GM23338 (cell line): Measurements from ENCODE around the gene GGNBP2. TPM values are rescaled to one million over a fixed set of nuclear protein-coding genes. Genes with fewer than 3 reads are reported as not detected.

ENCODE experiments used
- ATAC-seq: fragments of 200-7000 bp; cut with Tn5 transposase; 3 replicates; pipeline ENCODE4 v1.9.1; 2020
- DNase-seq: peaks from one replicate; pipeline ENCODE4 v3.0.0-alpha.2; 2015; ENCODE audit warnings: low spot score
- H2AFZ ChIP-seq: fragments of 200-600 bp; sonication (generic); 2 replicates; pipeline ENCODE4 v1.8.0; 2016; ENCODE audit warnings: antibody characterized with exemption, mild to moderate bottlenecking, moderate library complexity
- H3F3A ChIP-seq: fragments of 200-600 bp; sonication (generic); replicated peaks from 2 replicates; pipeline ENCODE4 v1.8.0; 2017; ENCODE audit warnings: antibody characterized with exemption, mixed run types, low read depth
- H3K27ac ChIP-seq: fragments of 200-600 bp; sonication (generic); 2 replicates; pipeline ENCODE4 v1.6.1; 2016; ENCODE audit warnings: low read depth
- H3K27me3 ChIP-seq: fragments of 200-600 bp; sonication (generic); 2 replicates; pipeline ENCODE4 v1.8.0; 2016; ENCODE audit warnings: mild to moderate bottlenecking, mixed run types, moderate library complexity; ENCODE audit not compliant: insufficient read depth
- H3K36me3 ChIP-seq: fragments of 200-600 bp; sonication (generic); 2 replicates; pipeline ENCODE4 v1.8.0; 2016; ENCODE audit warnings: mild to moderate bottlenecking; ENCODE audit not compliant: insufficient read depth
- H3K4me1 ChIP-seq: fragments of 200-600 bp; sonication (generic); 2 replicates; pipeline ENCODE4 v1.8.0; 2016; ENCODE audit warnings: mild to moderate bottlenecking, moderate library complexity; ENCODE audit not compliant: insufficient read depth
- H3K4me2 ChIP-seq: fragments of 200-600 bp; sonication (generic); 2 replicates; pipeline ENCODE4 v1.7.1; 2017; ENCODE audit warnings: mixed run types
- H3K4me3 ChIP-seq: fragments of 200-600 bp; sonication (generic); 2 replicates; pipeline ENCODE4 v1.6.1; 2016; ENCODE audit warnings: mixed run types
- H3K79me2 ChIP-seq: fragments of 200-600 bp; sonication (generic); replicated peaks from 2 replicates; pipeline ENCODE4 v1.8.0; 2017; ENCODE audit warnings: mild to moderate bottlenecking; ENCODE audit not compliant: insufficient read depth
- H3K9me2 ChIP-seq: fragments of 200-600 bp; sonication (generic); 2 replicates; pipeline ENCODE4 v1.8.0; 2017; ENCODE audit not compliant: insufficient read depth
- H4K20me1 ChIP-seq: fragments of 200-600 bp; sonication (generic); replicated peaks from 2 replicates; pipeline ENCODE4 v1.8.0; 2017; ENCODE audit warnings: mild to moderate bottlenecking; ENCODE audit not compliant: insufficient read depth
- H3K27ac Mint-ChIP-seq: 2 replicates; pipeline ENCODE4 v1.8.0; 2020; ENCODE audit warnings: inconsistent platforms, mild to moderate bottlenecking, moderate library complexity, mixed read lengths
- H3K27me3 Mint-ChIP-seq: 3 replicates; pipeline ENCODE4 v1.8.0; 2022; ENCODE audit warnings: low read depth, mild to moderate bottlenecking, moderate library complexity, mixed read lengths, inconsistent platforms; ENCODE audit not compliant: insufficient read depth, poor library complexity
- H3K36me3 Mint-ChIP-seq: 3 replicates; pipeline ENCODE4 v1.8.0; 2021; ENCODE audit warnings: low read depth, mild to moderate bottlenecking, inconsistent platforms, moderate library complexity, mixed read lengths
- H3K4me1 Mint-ChIP-seq: 3 replicates; pipeline ENCODE4 v1.8.0; 2020; ENCODE audit warnings: mild to moderate bottlenecking, inconsistent platforms, mixed read lengths
- H3K4me3 Mint-ChIP-seq: 3 replicates; pipeline ENCODE4 v1.8.0; 2021; ENCODE audit warnings: moderate library complexity, mild to moderate bottlenecking, inconsistent platforms, mixed read lengths
- H3K9me3 Mint-ChIP-seq: 3 replicates; pipeline ENCODE4 v1.8.0; 2020; ENCODE audit warnings: moderate library complexity, mild to moderate bottlenecking, inconsistent platforms, mixed read lengths
- EZH2 ChIP-seq: fragments of 200-600 bp; sonication (generic); IDR thresholded peaks from one replicate; pipeline ENCODE4 v1.8.0; 2017; ENCODE audit warnings: antibody characterized with exemption, mild to moderate bottlenecking, low read depth; ENCODE audit not compliant: unreplicated experiment
- EZH2phosphoT487 ChIP-seq: fragments of 200-600 bp; sonication (generic); IDR thresholded peaks from one replicate; pipeline ENCODE4 v1.8.1; 2018; ENCODE audit warnings: antibody characterized with exemption; ENCODE audit not compliant: unreplicated experiment
- JUNB ChIP-seq: IDR thresholded peaks from one replicate; pipeline ENCODE4 v1.6.1; 2016; ENCODE audit warnings: antibody characterized with exemption; ENCODE audit not compliant: unreplicated experiment
- NANOG ChIP-seq: IDR thresholded peaks from 2 replicates; pipeline ENCODE4 v1.6.1; 2016; ENCODE audit warnings: antibody characterized with exemption, borderline replicate concordance
- POLR2AphosphoS5 ChIP-seq: IDR thresholded peaks from 2 replicates; pipeline ENCODE4 v1.6.1; 2016; ENCODE audit warnings: antibody characterized with exemption, low read depth
- STAT1 ChIP-seq: IDR thresholded peaks from one replicate; pipeline ENCODE4 v1.6.1; 2016; ENCODE audit warnings: antibody characterized with exemption; ENCODE audit not compliant: unreplicated experiment
- ZNF331 ChIP-seq: fragments of 250-450 bp; sonication (Bioruptor Pico); IDR thresholded peaks from 2 replicates; pipeline ENCODE4 v1.5.0; 2020; ENCODE audit warnings: low read depth, mild to moderate bottlenecking, moderate library complexity
- polyA plus RNA-seq: library from polyadenylated mRNA; unstranded; fragments of >200 nt; fragmentation: Nextera tagmentation; extraction: Ambion mirVana; gene quantifications from 2 replicates; pipeline ENCODE4 v1.2.1, GENCODE V29; 2016
- total RNA-seq: library from RNA; depleted of rRNA; stranded (reverse); fragments of >200 nt; shearing (Covaris generic); gene quantifications from 2 replicates; pipeline ENCODE4 v1.2.3, GENCODE V29; 2014
- TF ChIP-seq, protein P1 (sequence below), 2 experiments: fragments of 200-600 bp in 1 of 2; sonication (generic) in 1 of 2; conservative IDR thresholded peaks; 2 replicates each; pipeline versions ENCODE4 v1.5.1 to v1.6.1; 2016 to 2017; ENCODE audit warnings: antibody characterized with exemption in 2 of 2, low read depth in 2 of 2, mild to moderate bottlenecking in 2 of 2, moderate library complexity in 1 of 2
- TF ChIP-seq, protein P2 (sequence below): IDR thresholded peaks from 2 replicates; pipeline ENCODE4 v1.6.1; 2016; ENCODE audit warnings: antibody characterized with exemption
- TF ChIP-seq, protein P3 (sequence below): fragments of 250-450 bp; sonication (Bioruptor Pico); IDR thresholded peaks from 2 replicates; pipeline ENCODE4 v1.5.0; 2020; ENCODE audit warnings: mild to moderate bottlenecking, moderate library complexity

GGNBP2 gene
- total and polyA plus RNA-seq, 2 experiments from 2014 or later = 40.7 to 41.2 TPM

DNA sequence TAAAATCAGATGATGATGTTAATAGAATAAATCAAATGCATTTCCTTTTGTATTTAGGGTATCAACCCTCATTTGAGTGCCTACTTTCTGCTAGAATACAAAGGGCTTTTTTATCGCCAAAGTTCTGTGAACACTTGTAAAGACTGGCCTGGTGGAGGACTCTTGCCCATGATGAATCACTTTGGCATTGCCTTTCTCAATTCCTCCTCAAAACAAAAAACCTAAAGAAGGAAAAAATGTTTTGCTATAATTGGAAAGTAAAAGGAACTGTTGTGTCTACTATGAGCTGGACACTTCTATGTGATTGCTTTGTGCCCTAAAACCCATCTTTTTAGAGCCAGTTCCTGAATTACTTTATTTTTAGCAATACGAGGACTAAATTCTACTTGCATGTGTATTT lies 34.0 kb downstream of the GGNBP2 start:
- Histone ChIP-seq H3F3A (no peaks in the 10 kb centered on the region), H3K27ac (no peak overlapping the region), H3K36me3 (peaks cover 33% of the 10 kb centered on the region), H3K9me2 (no peaks in the 10 kb centered on the region), H2AFZ (no peak overlapping the region), H3K4me3 (no peak overlapping the region), H3K79me2 (peaks cover 5% of the 10 kb centered on the region), H4K20me1 (peaks cover under 1% of the 10 kb centered on the region), H3K4me1 (no peaks in the 10 kb centered on the region), H3K27me3 (no peaks in the 10 kb centered on the region), H3K4me2 (no peak overlapping the region)
- Mint-ChIP-seq H3K27me3 (peaks cover 4% of the 10 kb centered on the region), H3K9me3 (no peaks in the 10 kb centered on the region), H3K36me3 (peaks cover 42% of the 10 kb centered on the region), H3K4me1 (no peaks in the 10 kb centered on the region), H3K27ac (no peak overlapping the region), H3K4me3 (no peak overlapping the region)
- ATAC-seq = no peak
- TF ChIP-seq EZH2phosphoT487 = no peak
- TF ChIP-seq EZH2 = no peak
- TF ChIP-seq JUNB = no peak
- TF ChIP-seq POLR2AphosphoS5 = no peak
- TF ChIP-seq NANOG = no peak
- TF ChIP-seq, protein P1, sequence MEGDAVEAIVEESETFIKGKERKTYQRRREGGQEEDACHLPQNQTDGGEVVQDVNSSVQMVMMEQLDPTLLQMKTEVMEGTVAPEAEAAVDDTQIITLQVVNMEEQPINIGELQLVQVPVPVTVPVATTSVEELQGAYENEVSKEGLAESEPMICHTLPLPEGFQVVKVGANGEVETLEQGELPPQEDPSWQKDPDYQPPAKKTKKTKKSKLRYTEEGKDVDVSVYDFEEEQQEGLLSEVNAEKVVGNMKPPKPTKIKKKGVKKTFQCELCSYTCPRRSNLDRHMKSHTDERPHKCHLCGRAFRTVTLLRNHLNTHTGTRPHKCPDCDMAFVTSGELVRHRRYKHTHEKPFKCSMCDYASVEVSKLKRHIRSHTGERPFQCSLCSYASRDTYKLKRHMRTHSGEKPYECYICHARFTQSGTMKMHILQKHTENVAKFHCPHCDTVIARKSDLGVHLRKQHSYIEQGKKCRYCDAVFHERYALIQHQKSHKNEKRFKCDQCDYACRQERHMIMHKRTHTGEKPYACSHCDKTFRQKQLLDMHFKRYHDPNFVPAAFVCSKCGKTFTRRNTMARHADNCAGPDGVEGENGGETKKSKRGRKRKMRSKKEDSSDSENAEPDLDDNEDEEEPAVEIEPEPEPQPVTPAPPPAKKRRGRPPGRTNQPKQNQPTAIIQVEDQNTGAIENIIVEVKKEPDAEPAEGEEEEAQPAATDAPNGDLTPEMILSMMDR (conservative IDR thresholded peaks at IDR 0.05; ENCODE audit: low read depth in 2 of 2) = no peak
- DNase-seq = no peak

DNA sequence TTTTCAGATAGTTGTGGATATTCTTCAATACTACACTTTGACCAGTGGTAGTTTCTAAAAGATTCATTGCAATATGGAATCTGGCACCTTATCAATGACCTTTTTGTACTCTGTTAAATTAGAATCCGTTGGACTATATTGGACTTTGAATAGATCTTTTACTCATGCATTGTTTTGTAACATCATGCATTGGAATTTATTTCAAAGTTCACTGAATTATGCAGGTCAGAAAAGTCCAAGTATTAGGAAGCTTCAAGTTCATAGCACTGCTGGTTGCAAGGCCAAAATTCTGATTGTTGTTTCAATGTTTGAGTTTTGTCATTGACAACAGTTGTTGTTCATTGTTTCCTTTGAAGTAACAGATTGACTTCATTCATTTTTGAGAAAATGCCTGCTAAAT lies 39.1 kb downstream of the GGNBP2 start:
- no peaks in the 10 kb centered on the region for H3K27me3 Mint-ChIP-seq
- no peaks in the 10 kb centered on the region for H3K9me2 ChIP-seq
- no peak overlapping the region for H3K4me3 ChIP-seq
- H3K9me3 Mint-ChIP-seq = no peaks in the 10 kb centered on the region
- DNase-seq (no peak), ATAC-seq (no peak)
- no peaks in the 10 kb centered on the region for H3K4me1 ChIP-seq
- no peak overlapping the region for H3K4me2 ChIP-seq
- 0 out of 2 replicates have a peak, but pooled peaks cover 2% of the 10 kb centered on the region for H3F3A ChIP-seq
- no peaks in the 10 kb centered on the region for H3K27me3 ChIP-seq
- H3K27ac Mint-ChIP-seq = no peak overlapping the region
- H3K36me3 Mint-ChIP-seq = peaks cover 49% of the 10 kb centered on the region
- H3K4me3 Mint-ChIP-seq = no peak overlapping the region
- no peaks in the 10 kb centered on the region for H3K79me2 ChIP-seq
- no peak overlapping the region for H2AFZ ChIP-seq
- H3K27ac ChIP-seq = no peak overlapping the region
- no peaks in the 10 kb centered on the region for H3K4me1 Mint-ChIP-seq
- peaks cover 15% of the 10 kb centered on the region for H4K20me1 ChIP-seq
- H3K36me3 ChIP-seq = peaks cover 51% of the 10 kb centered on the region
- TF ChIP-seq EZH2phosphoT487 (no peak), JUNB (no peak), NANOG (no peak), STAT1 (no peak), POLR2AphosphoS5 (no peak), ZNF331 (CRISPR knock-in tag) (no peak)
- TF ChIP-seq, protein P1 (conservative IDR thresholded peaks at IDR 0.05; ENCODE audit: low read depth in 2 of 2) = no peak
- TF ChIP-seq, protein P2, sequence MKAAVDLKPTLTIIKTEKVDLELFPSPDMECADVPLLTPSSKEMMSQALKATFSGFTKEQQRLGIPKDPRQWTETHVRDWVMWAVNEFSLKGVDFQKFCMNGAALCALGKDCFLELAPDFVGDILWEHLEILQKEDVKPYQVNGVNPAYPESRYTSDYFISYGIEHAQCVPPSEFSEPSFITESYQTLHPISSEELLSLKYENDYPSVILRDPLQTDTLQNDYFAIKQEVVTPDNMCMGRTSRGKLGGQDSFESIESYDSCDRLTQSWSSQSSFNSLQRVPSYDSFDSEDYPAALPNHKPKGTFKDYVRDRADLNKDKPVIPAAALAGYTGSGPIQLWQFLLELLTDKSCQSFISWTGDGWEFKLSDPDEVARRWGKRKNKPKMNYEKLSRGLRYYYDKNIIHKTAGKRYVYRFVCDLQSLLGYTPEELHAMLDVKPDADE = no peak
- TF ChIP-seq, protein P3, sequence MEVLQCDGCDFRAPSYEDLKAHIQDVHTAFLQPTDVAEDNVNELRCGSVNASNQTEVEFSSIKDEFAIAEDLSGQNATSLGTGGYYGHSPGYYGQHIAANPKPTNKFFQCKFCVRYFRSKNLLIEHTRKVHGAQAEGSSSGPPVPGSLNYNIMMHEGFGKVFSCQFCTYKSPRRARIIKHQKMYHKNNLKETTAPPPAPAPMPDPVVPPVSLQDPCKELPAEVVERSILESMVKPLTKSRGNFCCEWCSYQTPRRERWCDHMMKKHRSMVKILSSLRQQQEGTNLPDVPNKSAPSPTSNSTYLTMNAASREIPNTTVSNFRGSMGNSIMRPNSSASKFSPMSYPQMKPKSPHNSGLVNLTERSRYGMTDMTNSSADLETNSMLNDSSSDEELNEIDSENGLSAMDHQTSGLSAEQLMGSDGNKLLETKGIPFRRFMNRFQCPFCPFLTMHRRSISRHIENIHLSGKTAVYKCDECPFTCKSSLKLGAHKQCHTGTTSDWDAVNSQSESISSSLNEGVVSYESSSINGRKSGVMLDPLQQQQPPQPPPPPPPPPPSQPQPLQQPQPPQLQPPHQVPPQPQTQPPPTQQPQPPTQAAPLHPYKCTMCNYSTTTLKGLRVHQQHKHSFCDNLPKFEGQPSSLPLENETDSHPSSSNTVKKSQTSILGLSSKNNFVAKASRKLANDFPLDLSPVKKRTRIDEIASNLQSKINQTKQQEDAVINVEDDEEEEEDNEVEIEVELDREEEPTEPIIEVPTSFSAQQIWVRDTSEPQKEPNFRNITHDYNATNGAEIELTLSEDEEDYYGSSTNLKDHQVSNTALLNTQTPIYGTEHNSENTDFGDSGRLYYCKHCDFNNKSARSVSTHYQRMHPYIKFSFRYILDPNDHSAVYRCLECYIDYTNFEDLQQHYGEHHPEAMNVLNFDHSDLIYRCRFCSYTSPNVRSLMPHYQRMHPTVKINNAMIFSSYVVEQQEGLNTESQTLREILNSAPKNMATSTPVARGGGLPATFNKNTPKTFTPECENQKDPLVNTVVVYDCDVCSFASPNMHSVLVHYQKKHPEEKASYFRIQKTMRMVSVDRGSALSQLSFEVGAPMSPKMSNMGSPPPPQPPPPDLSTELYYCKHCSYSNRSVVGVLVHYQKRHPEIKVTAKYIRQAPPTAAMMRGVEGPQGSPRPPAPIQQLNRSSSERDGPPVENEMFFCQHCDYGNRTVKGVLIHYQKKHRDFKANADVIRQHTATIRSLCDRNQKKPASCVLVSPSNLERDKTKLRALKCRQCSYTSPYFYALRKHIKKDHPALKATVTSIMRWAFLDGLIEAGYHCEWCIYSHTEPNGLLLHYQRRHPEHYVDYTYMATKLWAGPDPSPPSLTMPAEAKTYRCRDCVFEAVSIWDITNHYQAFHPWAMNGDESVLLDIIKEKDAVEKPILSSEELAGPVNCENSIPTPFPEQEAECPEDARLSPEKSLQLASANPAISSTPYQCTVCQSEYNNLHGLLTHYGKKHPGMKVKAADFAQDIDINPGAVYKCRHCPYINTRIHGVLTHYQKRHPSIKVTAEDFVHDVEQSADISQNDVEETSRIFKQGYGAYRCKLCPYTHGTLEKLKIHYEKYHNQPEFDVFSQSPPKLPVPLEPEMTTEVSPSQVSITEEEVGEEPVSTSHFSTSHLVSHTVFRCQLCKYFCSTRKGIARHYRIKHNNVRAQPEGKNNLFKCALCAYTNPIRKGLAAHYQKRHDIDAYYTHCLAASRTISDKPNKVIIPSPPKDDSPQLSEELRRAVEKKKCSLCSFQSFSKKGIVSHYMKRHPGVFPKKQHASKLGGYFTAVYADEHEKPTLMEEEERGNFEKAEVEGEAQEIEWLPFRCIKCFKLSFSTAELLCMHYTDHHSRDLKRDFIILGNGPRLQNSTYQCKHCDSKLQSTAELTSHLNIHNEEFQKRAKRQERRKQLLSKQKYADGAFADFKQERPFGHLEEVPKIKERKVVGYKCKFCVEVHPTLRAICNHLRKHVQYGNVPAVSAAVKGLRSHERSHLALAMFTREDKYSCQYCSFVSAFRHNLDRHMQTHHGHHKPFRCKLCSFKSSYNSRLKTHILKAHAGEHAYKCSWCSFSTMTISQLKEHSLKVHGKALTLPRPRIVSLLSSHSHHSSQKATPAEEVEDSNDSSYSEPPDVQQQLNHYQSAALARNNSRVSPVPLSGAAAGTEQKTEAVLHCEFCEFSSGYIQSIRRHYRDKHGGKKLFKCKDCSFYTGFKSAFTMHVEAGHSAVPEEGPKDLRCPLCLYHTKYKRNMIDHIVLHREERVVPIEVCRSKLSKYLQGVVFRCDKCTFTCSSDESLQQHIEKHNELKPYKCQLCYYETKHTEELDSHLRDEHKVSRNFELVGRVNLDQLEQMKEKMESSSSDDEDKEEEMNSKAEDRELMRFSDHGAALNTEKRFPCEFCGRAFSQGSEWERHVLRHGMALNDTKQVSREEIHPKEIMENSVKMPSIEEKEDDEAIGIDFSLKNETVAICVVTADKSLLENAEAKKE (CRISPR knock-in tag) = no peak
